GM12878 (cell line): ENCODE results near the gene BPIFB4.

Experiments
- CBFB ChIP-seq: IDR thresholded peaks from 2 replicates; pipeline ENCODE4 v1.6.1; 2016; ENCODE audit warnings: antibody characterized with exemption, low read depth
- CTCF ChIP-seq, 3 experiments: IDR thresholded peaks in 2 of 3; conservative IDR thresholded peaks in 1 of 3; 2 replicates each; pipeline ENCODE4 v1.5.1; 2011; ENCODE audit warnings: low read depth in 3 of 3, low read length in 3 of 3, mild to moderate bottlenecking in 3 of 3, control low read depth in 2 of 3, moderate library complexity in 2 of 3, inconsistent platforms in 1 of 3, mixed read lengths in 1 of 3; ENCODE audit not compliant: control insufficient read depth in 2 of 3, insufficient read depth in 1 of 3; ENCODE audit errors: extremely low read depth in 1 of 3
- EZH2 ChIP-seq: IDR thresholded peaks from 2 replicates; pipeline ENCODE4 v1.6.1; 2012; ENCODE audit warnings: low read depth, mild to moderate bottlenecking, control low read depth, inconsistent platforms, low read length, borderline replicate concordance; ENCODE audit not compliant: control insufficient read depth
- GABPA ChIP-seq: IDR thresholded peaks from 2 replicates; pipeline ENCODE4 v1.6.1; 2014; ENCODE audit warnings: antibody characterized with exemption, low read depth, mild to moderate bottlenecking, inconsistent platforms
- MYC ChIP-seq: IDR thresholded peaks from 2 replicates; pipeline ENCODE4 v1.6.1; 2011; ENCODE audit warnings: mild to moderate bottlenecking, low read length, moderate library complexity, inconsistent platforms; ENCODE audit not compliant: insufficient read depth, insufficient replicate concordance, insufficient read length, severe bottlenecking
- NRF1 ChIP-seq: conservative IDR thresholded peaks from 2 replicates; pipeline ENCODE4 v1.6.1; 2011; ENCODE audit warnings: mild to moderate bottlenecking, low read depth, low read length, improper control_type of control experiment
- POLR2A ChIP-seq: IDR thresholded peaks from 2 replicates; pipeline ENCODE4 v1.6.1; 2011; ENCODE audit warnings: low read depth, mild to moderate bottlenecking, low read length
- POLR2AphosphoS2 ChIP-seq: IDR thresholded peaks from 2 replicates; pipeline ENCODE4 v1.6.1; 2011; ENCODE audit warnings: low read depth, mild to moderate bottlenecking, low read length, improper control_type of control experiment, moderate library complexity
- RFX5 ChIP-seq: IDR thresholded peaks from 2 replicates; pipeline ENCODE4 v1.6.1; 2011; ENCODE audit warnings: low read depth, low read length, improper control_type of control experiment
- SUZ12 ChIP-seq: fragments of 200-600 bp; sonication (generic); IDR thresholded peaks from one replicate; pipeline ENCODE4 v1.6.1; 2018; ENCODE audit warnings: antibody characterized with exemption, mild to moderate bottlenecking; ENCODE audit not compliant: unreplicated experiment
- USF2 ChIP-seq: IDR thresholded peaks from 2 replicates; pipeline ENCODE4 v1.6.1; 2011; ENCODE audit warnings: low read depth, low read length, improper control_type of control experiment, borderline replicate concordance
- ZNF274 ChIP-seq: IDR thresholded peaks from one replicate; pipeline ENCODE4 v1.8.0; 2011; ENCODE audit not compliant: insufficient read length, insufficient read depth
- TF ChIP-seq, protein P1 (sequence below): IDR thresholded peaks from 2 replicates; pipeline ENCODE4 v1.6.1; 2012; ENCODE audit warnings: mild to moderate bottlenecking, low read depth, low read length

- TF ChIP-seq ZNF274 (no peak), POLR2A (no peak), RFX5 (no peak), POLR2AphosphoS2 (no peak), SUZ12 (no peak), USF2 (no peak), CTCF (IDR thresholded peaks at IDR 0.05 in 2 of 3, conservative IDR thresholded peaks at IDR 0.05 in 1 of 3; ENCODE audit: control insufficient read depth in 2 of 3, extremely low read depth in 1 of 3, insufficient read depth in 1 of 3, low read depth in 3 of 3, low read length in 3 of 3) (no peak), MYC (no peak), GABPA (no peak), NRF1 (no peak), EZH2 (no peak), CBFB (no peak)
- TF ChIP-seq, protein P1, sequence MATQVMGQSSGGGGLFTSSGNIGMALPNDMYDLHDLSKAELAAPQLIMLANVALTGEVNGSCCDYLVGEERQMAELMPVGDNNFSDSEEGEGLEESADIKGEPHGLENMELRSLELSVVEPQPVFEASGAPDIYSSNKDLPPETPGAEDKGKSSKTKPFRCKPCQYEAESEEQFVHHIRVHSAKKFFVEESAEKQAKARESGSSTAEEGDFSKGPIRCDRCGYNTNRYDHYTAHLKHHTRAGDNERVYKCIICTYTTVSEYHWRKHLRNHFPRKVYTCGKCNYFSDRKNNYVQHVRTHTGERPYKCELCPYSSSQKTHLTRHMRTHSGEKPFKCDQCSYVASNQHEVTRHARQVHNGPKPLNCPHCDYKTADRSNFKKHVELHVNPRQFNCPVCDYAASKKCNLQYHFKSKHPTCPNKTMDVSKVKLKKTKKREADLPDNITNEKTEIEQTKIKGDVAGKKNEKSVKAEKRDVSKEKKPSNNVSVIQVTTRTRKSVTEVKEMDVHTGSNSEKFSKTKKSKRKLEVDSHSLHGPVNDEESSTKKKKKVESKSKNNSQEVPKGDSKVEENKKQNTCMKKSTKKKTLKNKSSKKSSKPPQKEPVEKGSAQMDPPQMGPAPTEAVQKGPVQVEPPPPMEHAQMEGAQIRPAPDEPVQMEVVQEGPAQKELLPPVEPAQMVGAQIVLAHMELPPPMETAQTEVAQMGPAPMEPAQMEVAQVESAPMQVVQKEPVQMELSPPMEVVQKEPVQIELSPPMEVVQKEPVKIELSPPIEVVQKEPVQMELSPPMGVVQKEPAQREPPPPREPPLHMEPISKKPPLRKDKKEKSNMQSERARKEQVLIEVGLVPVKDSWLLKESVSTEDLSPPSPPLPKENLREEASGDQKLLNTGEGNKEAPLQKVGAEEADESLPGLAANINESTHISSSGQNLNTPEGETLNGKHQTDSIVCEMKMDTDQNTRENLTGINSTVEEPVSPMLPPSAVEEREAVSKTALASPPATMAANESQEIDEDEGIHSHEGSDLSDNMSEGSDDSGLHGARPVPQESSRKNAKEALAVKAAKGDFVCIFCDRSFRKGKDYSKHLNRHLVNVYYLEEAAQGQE = no peak
Observed at GRCh38 chr20:33061658-33062028, 17.8 kb upstream of the BPIFB4 start.
